H9 (cell line): Measurements from ENCODE around the gene TMEM250. TPM values are rescaled to one million over a fixed set of nuclear protein-coding genes. Genes with fewer than 3 reads are reported as not detected.

ENCODE experiments used
- DNase-seq: peaks from one replicate; pipeline ENCODE4 v3.0.0-alpha.2; 2017
- H2AFZ ChIP-seq: one replicate; pipeline ENCODE4 v1.6.1; 2013; ENCODE audit warnings: mild to moderate bottlenecking, low read length, control low read depth, moderate library complexity
- H2AK5ac ChIP-seq: 2 replicates; pipeline ENCODE4 v1.6.1; 2013; ENCODE audit warnings: low read length, control low read depth, mixed read lengths; ENCODE audit not compliant: insufficient read length
- H2BK120ac ChIP-seq: one replicate; pipeline ENCODE4 v1.6.1; 2013; ENCODE audit warnings: low read depth, mild to moderate bottlenecking, low read length, control low read depth, inconsistent platforms; ENCODE audit not compliant: poor library complexity, severe bottlenecking
- H2BK12ac ChIP-seq: 2 replicates; pipeline ENCODE4 v1.6.1; 2013; ENCODE audit warnings: low read length, control low read depth, mixed read lengths, low read depth; ENCODE audit not compliant: insufficient read length
- H2BK15ac ChIP-seq: 2 replicates; pipeline ENCODE4 v1.6.1; 2013; ENCODE audit warnings: low read depth, low read length, control low read depth
- H2BK20ac ChIP-seq: one replicate; pipeline ENCODE4 v1.6.1; 2013; ENCODE audit warnings: low read depth, mild to moderate bottlenecking, low read length, control low read depth, inconsistent platforms; ENCODE audit not compliant: poor library complexity, severe bottlenecking
- H2BK5ac ChIP-seq: 2 replicates; pipeline ENCODE4 v1.6.1; 2013; ENCODE audit warnings: low read length, control low read depth, mixed read lengths; ENCODE audit not compliant: insufficient read length
- H3K14ac ChIP-seq: 2 replicates; pipeline ENCODE4 v1.6.1; 2013; ENCODE audit warnings: low read length, control low read depth; ENCODE audit not compliant: insufficient read depth
- H3K18ac ChIP-seq: 2 replicates; pipeline ENCODE4 v1.6.1; 2013; ENCODE audit warnings: low read depth, mild to moderate bottlenecking, mixed read lengths, low read length, control low read depth; ENCODE audit not compliant: insufficient read length
- H3K23ac ChIP-seq: 2 replicates; pipeline ENCODE4 v1.6.1; 2013; ENCODE audit warnings: low read length, control low read depth, mixed read lengths, low read depth; ENCODE audit not compliant: insufficient read length
- H3K23me2 ChIP-seq: 2 replicates; pipeline ENCODE4 v1.6.1; 2013; ENCODE audit warnings: low read depth, mild to moderate bottlenecking, mixed read lengths, low read length, control low read depth; ENCODE audit not compliant: insufficient read length, poor library complexity, severe bottlenecking
- H3K27ac ChIP-seq: 2 replicates; pipeline ENCODE4 v1.5.1; 2013; ENCODE audit warnings: low read length, control low read depth, mixed read lengths, low read depth; ENCODE audit not compliant: insufficient read length
- H3K27me3 ChIP-seq: 2 replicates; pipeline ENCODE4 v1.6.1; 2013; ENCODE audit warnings: low read length, control low read depth, inconsistent platforms; ENCODE audit not compliant: insufficient read depth
- H3K4ac ChIP-seq: 2 replicates; pipeline ENCODE4 v1.6.1; 2013; ENCODE audit warnings: low read depth, mild to moderate bottlenecking, control low read depth, inconsistent platforms, low read length, moderate library complexity
- H3K4me1 ChIP-seq: 2 replicates; pipeline ENCODE4 v1.6.1; 2013; ENCODE audit warnings: low read length, control low read depth, inconsistent platforms; ENCODE audit not compliant: insufficient read depth
- H3K4me2 ChIP-seq: 2 replicates; pipeline ENCODE4 v1.6.1; 2013; ENCODE audit warnings: low read length, control low read depth, mixed read lengths; ENCODE audit not compliant: insufficient read length, insufficient read depth
- H3K56ac ChIP-seq: 2 replicates; pipeline ENCODE4 v1.6.1; 2013; ENCODE audit warnings: low read depth, mild to moderate bottlenecking, mixed read lengths, low read length, control low read depth; ENCODE audit not compliant: insufficient read length
- H3K79me1 ChIP-seq: 2 replicates; pipeline ENCODE4 v1.6.1; 2013; ENCODE audit warnings: low read depth, mild to moderate bottlenecking, moderate library complexity, low read length, control low read depth, inconsistent platforms; ENCODE audit not compliant: insufficient read depth, poor library complexity, severe bottlenecking
- H3K79me2 ChIP-seq: 2 replicates; pipeline ENCODE4 v1.6.1; 2013; ENCODE audit warnings: low read length, control low read depth, inconsistent platforms; ENCODE audit not compliant: insufficient read depth
- H3K9ac ChIP-seq: 2 replicates; pipeline ENCODE4 v1.6.1; 2013; ENCODE audit warnings: low read length, control low read depth, mixed read lengths; ENCODE audit not compliant: insufficient read length; ENCODE audit errors: extremely low read depth
- H3K9me3 ChIP-seq: one replicate; pipeline ENCODE4 v1.6.1; 2013; ENCODE audit warnings: low read depth, low read length, inconsistent platforms; ENCODE audit not compliant: control insufficient read depth
- H3T11ph ChIP-seq: one replicate; pipeline ENCODE4 v1.6.1; 2013; ENCODE audit warnings: mild to moderate bottlenecking, low read length, control low read depth, inconsistent platforms
- H4K20me1 ChIP-seq: one replicate; pipeline ENCODE4 v1.6.1; 2013; ENCODE audit not compliant: control insufficient read depth, insufficient read length, insufficient read depth
- H4K5ac ChIP-seq: 2 replicates; pipeline ENCODE4 v1.6.1; 2013; ENCODE audit warnings: low read depth, mild to moderate bottlenecking, mixed read lengths, low read length, control low read depth; ENCODE audit not compliant: insufficient read length
- H4K8ac ChIP-seq: replicated peaks from 2 replicates; pipeline ENCODE4 v1.6.1; 2013; ENCODE audit warnings: low read length, control low read depth, mixed read lengths, low read depth; ENCODE audit not compliant: insufficient read length
- H4K91ac ChIP-seq: 2 replicates; pipeline ENCODE4 v1.6.1; 2013; ENCODE audit warnings: low read depth, mild to moderate bottlenecking, moderate library complexity, mixed read lengths, low read length, control low read depth; ENCODE audit not compliant: insufficient read length
- H3K27ac Mint-ChIP-seq, 3 experiments: 2 replicates in 2 of 3; 3 replicates in 1 of 3; pipeline ENCODE4 v1.8.0; 2020 to 2021; ENCODE audit warnings: mixed read lengths in 3 of 3, mild to moderate bottlenecking in 1 of 3, moderate library complexity in 1 of 3
- H3K27me3 Mint-ChIP-seq: 2 replicates; pipeline ENCODE4 v1.8.0; 2021; ENCODE audit warnings: low read depth, mild to moderate bottlenecking, moderate library complexity, mixed read lengths
- H3K36me3 Mint-ChIP-seq, 3 experiments: 2 replicates in 2 of 3; 3 replicates in 1 of 3; pipeline ENCODE4 v1.8.0; 2020 to 2021; ENCODE audit warnings: low read depth in 3 of 3, mixed read lengths in 3 of 3; ENCODE audit not compliant: insufficient read depth in 1 of 3
- H3K4me1 Mint-ChIP-seq, 2 experiments: 2 replicates each; pipeline ENCODE4 v1.8.0; 2020; ENCODE audit warnings: mixed read lengths in 2 of 2
- H3K4me3 Mint-ChIP-seq, 2 experiments: 2 replicates in 1 of 2; 3 replicates in 1 of 2; pipeline ENCODE4 v1.8.0; 2020 to 2021; ENCODE audit warnings: mild to moderate bottlenecking in 2 of 2, mixed read lengths in 2 of 2, moderate library complexity in 1 of 2
- H3K9me3 Mint-ChIP-seq, 2 experiments: 2 replicates in 1 of 2; 3 replicates in 1 of 2; pipeline ENCODE4 v1.8.0; 2020; ENCODE audit warnings: mild to moderate bottlenecking in 2 of 2, mixed read lengths in 2 of 2, moderate library complexity in 1 of 2
- WGBS: extraction: QIAGEN DNeasy Blood & Tissue Kit; methylation state at CpG from one replicate; pipeline ENCODE4 v1.1.7; 2013; ENCODE audit warnings: missing lambda C conversion rate, low lambda C conversion rate, mixed read lengths; ENCODE audit not compliant: insufficient read length; ENCODE audit errors: extremely low coverage; 5-methylcytosine and 5-hydroxymethylcytosine counted together
- total RNA-seq: library from RNA; stranded (reverse); gene quantifications from 2 replicates; pipeline ENCODE4 v1.2.1, GENCODE V29; 2021
- TF ChIP-seq, protein P1 (sequence below): fragments of 200-600 bp; sonication (generic); conservative IDR thresholded peaks from 3 replicates; pipeline ENCODE4 v1.8.0; 2021; ENCODE audit warnings: antibody characterized with exemption, mild to moderate bottlenecking

TMEM250 gene
- total RNA-seq, 1 experiment from 2014 or later: 48.1 TPM

- no peak for DNase-seq
- H3K4me3 Mint-ChIP-seq: peak overlapping the region; percentile 48 to 80
These were observed 15.3 kb upstream of the TMEM250 start for GRCh38 chr9:136133959-136134484.

More at GRCh38 chr9:136133959-136134484, 15.3 kb upstream of the TMEM250 start:
- no peak overlapping the region for H4K8ac ChIP-seq
- H3K4me1 ChIP-seq: no peaks in the 10 kb centered on the region
- H4K5ac ChIP-seq: no peak overlapping the region
- H3K23me2 ChIP-seq: peaks cover 2% of the 10 kb centered on the region
- H2BK120ac ChIP-seq: no peak overlapping the region
- no peak overlapping the region for H3K56ac ChIP-seq
- H2BK5ac ChIP-seq: no peak overlapping the region
- H3K4me1 Mint-ChIP-seq: peaks cover 15 to 32% of the 10 kb centered on the region in 2 experiments
- H4K20me1 ChIP-seq: no peaks in the 10 kb centered on the region
- no peak overlapping the region for H2BK15ac ChIP-seq
- H3K27me3 Mint-ChIP-seq: peaks cover 33% of the 10 kb centered on the region
- no peaks in the 10 kb centered on the region for H3K79me1 ChIP-seq
- no peak overlapping the region; the same call in 1 of the 2 replicates for H3K14ac ChIP-seq
- H3K9me3 Mint-ChIP-seq: no peaks in the 10 kb centered on the region
- no peaks in the 10 kb centered on the region for H3K9me3 ChIP-seq
- no peak overlapping the region for H2AFZ ChIP-seq
- peaks cover 6% of the 10 kb centered on the region; the same call in 1 of the 2 replicates for H3K27me3 ChIP-seq
- H3K9ac ChIP-seq: no peak overlapping the region
- no peak overlapping the region for H2BK20ac ChIP-seq
- H3K18ac ChIP-seq: no peak overlapping the region
- H3K79me2 ChIP-seq: no peaks in the 10 kb centered on the region
- no CpG with 5 or more reads among the region's 18 CpGs for WGBS
- H3K4ac ChIP-seq: no peak overlapping the region
- H3K23ac ChIP-seq: no peak overlapping the region
- H3K27ac Mint-ChIP-seq: no peak overlapping the region
- no peak overlapping the region for H3K27ac ChIP-seq
- no peak overlapping the region for H2AK5ac ChIP-seq
- no peaks in the 10 kb centered on the region for H3K36me3 Mint-ChIP-seq
- H4K91ac ChIP-seq: no peak overlapping the region
- H3K4me2 ChIP-seq: peak overlapping the region; percentile 34
- TF ChIP-seq, protein P1, sequence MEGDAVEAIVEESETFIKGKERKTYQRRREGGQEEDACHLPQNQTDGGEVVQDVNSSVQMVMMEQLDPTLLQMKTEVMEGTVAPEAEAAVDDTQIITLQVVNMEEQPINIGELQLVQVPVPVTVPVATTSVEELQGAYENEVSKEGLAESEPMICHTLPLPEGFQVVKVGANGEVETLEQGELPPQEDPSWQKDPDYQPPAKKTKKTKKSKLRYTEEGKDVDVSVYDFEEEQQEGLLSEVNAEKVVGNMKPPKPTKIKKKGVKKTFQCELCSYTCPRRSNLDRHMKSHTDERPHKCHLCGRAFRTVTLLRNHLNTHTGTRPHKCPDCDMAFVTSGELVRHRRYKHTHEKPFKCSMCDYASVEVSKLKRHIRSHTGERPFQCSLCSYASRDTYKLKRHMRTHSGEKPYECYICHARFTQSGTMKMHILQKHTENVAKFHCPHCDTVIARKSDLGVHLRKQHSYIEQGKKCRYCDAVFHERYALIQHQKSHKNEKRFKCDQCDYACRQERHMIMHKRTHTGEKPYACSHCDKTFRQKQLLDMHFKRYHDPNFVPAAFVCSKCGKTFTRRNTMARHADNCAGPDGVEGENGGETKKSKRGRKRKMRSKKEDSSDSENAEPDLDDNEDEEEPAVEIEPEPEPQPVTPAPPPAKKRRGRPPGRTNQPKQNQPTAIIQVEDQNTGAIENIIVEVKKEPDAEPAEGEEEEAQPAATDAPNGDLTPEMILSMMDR: no peak
- H3T11ph ChIP-seq: no peak overlapping the region
- H2BK12ac ChIP-seq: no peak overlapping the region
